Heart left ventricle (tissue), 13 donors: ENCODE measurements around the gene TTC27.

Source experiments
- POLR2A ChIP-seq, 2 donors: fragments of 450-650 bp; IDR thresholded peaks; one replicate each; pipeline ENCODE4 v1.6.1; 2017; ENCODE audit warnings: antibody characterized with exemption in 2 of 2, mild to moderate bottlenecking in 2 of 2, moderate library complexity in 2 of 2
- TF ChIP-seq, protein P1 (sequence below), 12 donors: fragments of 200-600 bp; sonication (generic) in 4 of 12; IDR thresholded peaks; one replicate each; pipeline versions ENCODE4 v1.5.0 to v1.8.0; 2018 to 2022; ENCODE audit warnings: antibody characterized with exemption in 12 of 12, mild to moderate bottlenecking in 5 of 12
- donor health status: ischemic (EF 13 %, LVEDD 7.1; RV severe dilation, severe dysfunction).
- donor health status: DM: no; HTN: yes; CAD: no.
- donor health status: DM: no; HTN: no; CAD: no.
- donor health status: ischemic (EF 25% LVEDD 6.9; RV normal size, moderate dysfunction).
- donor health status: ischemic (EF 25% LVEDD 5.7; RV mildly dilated, moderate dysfunction).
- donor health status: ischemic (EF 35%, LVEDD 5.7; RV mildly dilated, moderate dysfunction).
- donor health status: nonischemic (EF 11% LVEDD 7.7; RV severe dilation, severe dysfunction).
- donor health status: DM: yes; HTN: yes; CAD: no.
- donor health status: PGD.
- donor health status: ischemic (EF 29% LVEDD 5.4; RV normal size, mild dysfunction).
- donor health status: nonischemic (EF 23%, LVEDD 6.1; RV moderate dilation, normal function).

DNA sequence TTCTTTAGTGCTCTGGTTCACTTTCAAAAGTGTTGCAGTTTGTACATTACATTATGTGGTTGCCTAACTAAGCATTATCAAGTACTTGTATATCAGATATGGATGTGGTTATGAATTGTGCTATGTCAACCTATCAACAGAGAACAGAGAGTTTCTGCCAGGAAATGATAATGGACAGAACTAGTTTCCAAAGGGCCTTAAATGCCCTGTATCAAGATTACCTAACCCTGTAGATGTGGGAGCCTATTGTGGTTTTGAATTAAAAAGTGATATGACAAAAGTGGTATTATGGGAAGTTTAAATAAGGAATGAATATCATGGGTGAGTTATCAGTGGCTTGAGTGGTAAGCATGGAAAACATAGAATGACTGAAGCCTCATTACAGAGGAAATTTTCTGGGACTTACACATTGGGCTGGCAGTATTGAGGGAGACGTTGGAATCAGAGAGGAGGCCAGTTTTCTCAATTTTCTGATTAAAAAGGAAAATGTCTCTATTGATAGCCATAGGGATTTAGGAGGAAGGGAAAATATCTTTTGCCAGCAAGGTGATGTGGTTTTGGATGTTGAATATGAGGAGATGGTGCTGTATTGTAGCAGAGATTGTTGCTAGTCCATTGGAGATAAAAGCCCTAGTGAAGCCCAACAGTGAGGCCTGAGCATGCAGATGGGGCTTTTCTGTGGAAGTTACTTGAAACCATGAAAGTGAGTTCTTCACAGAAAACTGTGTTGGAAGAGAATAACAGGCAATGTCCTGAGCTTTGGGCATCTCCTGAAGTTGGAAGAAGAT lies 140.7 kb downstream of the TTC27 start:
- TF ChIP-seq POLR2A (IDR thresholded peaks at IDR 0.05), result no peak
- TF ChIP-seq, protein P1, sequence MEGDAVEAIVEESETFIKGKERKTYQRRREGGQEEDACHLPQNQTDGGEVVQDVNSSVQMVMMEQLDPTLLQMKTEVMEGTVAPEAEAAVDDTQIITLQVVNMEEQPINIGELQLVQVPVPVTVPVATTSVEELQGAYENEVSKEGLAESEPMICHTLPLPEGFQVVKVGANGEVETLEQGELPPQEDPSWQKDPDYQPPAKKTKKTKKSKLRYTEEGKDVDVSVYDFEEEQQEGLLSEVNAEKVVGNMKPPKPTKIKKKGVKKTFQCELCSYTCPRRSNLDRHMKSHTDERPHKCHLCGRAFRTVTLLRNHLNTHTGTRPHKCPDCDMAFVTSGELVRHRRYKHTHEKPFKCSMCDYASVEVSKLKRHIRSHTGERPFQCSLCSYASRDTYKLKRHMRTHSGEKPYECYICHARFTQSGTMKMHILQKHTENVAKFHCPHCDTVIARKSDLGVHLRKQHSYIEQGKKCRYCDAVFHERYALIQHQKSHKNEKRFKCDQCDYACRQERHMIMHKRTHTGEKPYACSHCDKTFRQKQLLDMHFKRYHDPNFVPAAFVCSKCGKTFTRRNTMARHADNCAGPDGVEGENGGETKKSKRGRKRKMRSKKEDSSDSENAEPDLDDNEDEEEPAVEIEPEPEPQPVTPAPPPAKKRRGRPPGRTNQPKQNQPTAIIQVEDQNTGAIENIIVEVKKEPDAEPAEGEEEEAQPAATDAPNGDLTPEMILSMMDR (IDR thresholded peaks at IDR 0.05), result no peak
